Parathyroid adenoma (tissue), 2 donors: ENCODE measurements around the gene TEX19.

ENCODE experiments used
- H2AFZ ChIP-seq: fragments of 300-600 bp; sonication (generic); one replicate; pipeline ENCODE4 v1.7.0; 2017; ENCODE audit warnings: antibody characterized with exemption, mild to moderate bottlenecking
- H3K27ac ChIP-seq: fragments of 300-600 bp; sonication (generic); one replicate; pipeline ENCODE4 v1.7.0; 2017
- H3K27me3 ChIP-seq: fragments of 300-600 bp; sonication (generic); one replicate; pipeline ENCODE4 v1.7.0; 2017; ENCODE audit warnings: low read length; ENCODE audit not compliant: control insufficient read depth, insufficient read depth
- H3K36me3 ChIP-seq: fragments of 300-600 bp; sonication (generic); one replicate; pipeline ENCODE4 v1.7.0; 2017; ENCODE audit warnings: low read length; ENCODE audit not compliant: control insufficient read depth, insufficient read depth
- H3K4me1 ChIP-seq: fragments of 300-600 bp; sonication (generic); one replicate; pipeline ENCODE4 v1.7.0; 2017; ENCODE audit warnings: control low read depth
- H3K4me2 ChIP-seq: fragments of 300-600 bp; sonication (generic); one replicate; pipeline ENCODE4 v1.7.0; 2017; ENCODE audit warnings: low read length
- H3K4me3 ChIP-seq: fragments of 300-600 bp; sonication (generic); one replicate; pipeline ENCODE4 v1.7.0; 2017; ENCODE audit warnings: low read depth, low read length
- H3K79me2 ChIP-seq: fragments of 300-600 bp; sonication (generic); one replicate; pipeline ENCODE4 v1.7.0; 2017; ENCODE audit warnings: control low read depth
- H3K9ac ChIP-seq: fragments of 300-600 bp; sonication (generic); one replicate; pipeline ENCODE4 v1.7.0; 2017; ENCODE audit warnings: mild to moderate bottlenecking
- H3K9me3 ChIP-seq: fragments of 300-600 bp; sonication (generic); one replicate; pipeline ENCODE4 v1.7.0; 2017; ENCODE audit warnings: low read length; ENCODE audit not compliant: control insufficient read depth
- CTCF ChIP-seq: fragments of 300-600 bp; sonication (generic); IDR thresholded peaks from one replicate; pipeline ENCODE4 v1.7.0; 2017; ENCODE audit warnings: antibody characterized with exemption, mild to moderate bottlenecking
- donor health status: primary hyperparathyroidism.

TEX19 gene

GRCh38 chr17:82327289-82327688, 31.8 kb upstream of the TEX19 start:
- Histone ChIP-seq H3K27ac (no peak overlapping the region), H3K4me2 (no peak overlapping the region), H3K4me3 (no peak overlapping the region), H3K9me3 (no peaks in the 10 kb centered on the region), H3K36me3 (no peaks in the 10 kb centered on the region), H3K27me3 (no peaks in the 10 kb centered on the region), H3K79me2 (no peaks in the 10 kb centered on the region), H3K9ac (no peak overlapping the region), H2AFZ (no peak overlapping the region), H3K4me1 (peaks cover 5% of the 10 kb centered on the region)
- no peak for TF ChIP-seq CTCF

DNA sequence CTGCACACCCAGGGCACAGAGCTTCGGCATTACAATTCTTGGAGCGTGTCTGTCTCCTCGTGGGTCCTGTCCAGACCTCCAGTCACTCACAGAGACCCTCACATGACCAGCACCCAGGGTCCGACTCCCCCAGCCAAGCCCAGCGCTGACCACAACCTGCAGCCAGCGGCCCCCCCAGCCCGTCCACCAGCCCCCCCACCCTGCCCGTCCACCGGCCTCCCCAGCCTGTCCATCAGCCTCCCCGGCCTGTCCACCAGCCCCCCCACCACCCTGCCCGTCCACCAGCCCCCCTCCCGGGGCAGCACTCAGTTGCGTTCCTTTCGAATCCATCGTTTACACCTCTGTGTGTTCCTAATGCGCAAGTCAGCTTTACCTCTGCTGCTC, 31.3 kb upstream of the TEX19 start:
- Histone ChIP-seq H3K4me1 (peaks cover 9% of the 10 kb centered on the region), H3K4me2 (no peak overlapping the region), H2AFZ (no peak overlapping the region), H3K79me2 (no peaks in the 10 kb centered on the region), H3K9me3 (no peaks in the 10 kb centered on the region), H3K27me3 (no peaks in the 10 kb centered on the region), H3K9ac (no peak overlapping the region), H3K27ac (no peak overlapping the region), H3K4me3 (no peak overlapping the region), H3K36me3 (no peaks in the 10 kb centered on the region)
- TF ChIP-seq CTCF: no peak

DNA sequence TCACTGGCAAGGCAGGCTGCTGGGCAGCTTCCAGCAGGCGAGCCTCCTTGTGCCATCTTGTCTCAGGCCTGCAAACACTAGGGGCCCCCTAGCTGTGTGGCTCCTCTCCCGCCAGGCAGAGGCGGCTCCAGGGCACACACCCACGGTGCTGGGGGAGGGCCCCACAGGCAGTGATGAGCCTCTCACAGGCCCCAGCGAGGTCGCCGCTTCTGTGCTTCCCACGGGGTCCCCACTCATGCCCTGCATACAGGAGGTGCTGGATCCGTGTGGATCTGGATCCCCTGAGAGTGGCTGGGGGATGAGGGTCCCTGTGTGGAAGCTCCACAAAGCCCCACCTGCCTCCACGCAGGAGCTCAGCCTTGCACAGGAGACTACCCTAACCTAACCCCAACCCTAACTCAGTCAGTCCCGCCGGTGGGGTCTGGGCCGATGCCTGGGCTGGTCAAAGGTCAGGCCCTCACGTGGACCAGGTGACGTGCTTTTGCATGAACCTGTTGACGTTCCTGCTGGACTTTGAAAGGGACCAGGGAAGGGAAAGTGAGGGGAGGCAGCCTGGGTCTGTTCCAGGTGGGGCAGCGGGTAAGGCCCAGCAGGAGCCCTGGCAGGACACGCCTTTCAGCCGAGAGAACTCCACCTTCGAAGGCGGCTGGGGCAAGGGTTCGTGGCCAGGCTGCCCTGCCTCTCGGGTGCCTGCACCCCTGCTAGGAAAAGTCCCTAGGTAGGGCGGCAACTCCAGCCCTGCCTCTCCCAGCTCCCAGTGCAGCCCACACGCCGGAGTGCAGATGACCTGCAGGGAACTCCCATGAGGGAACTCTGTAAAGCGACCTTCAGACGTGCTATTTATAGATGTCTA, 30.7 kb upstream of the TEX19 start:
- no peaks in the 10 kb centered on the region for H3K36me3 ChIP-seq
- no peak overlapping the region for H3K27ac ChIP-seq
- no peak overlapping the region for H2AFZ ChIP-seq
- no peak for TF ChIP-seq CTCF
- no peaks in the 10 kb centered on the region for H3K9me3 ChIP-seq
- peaks cover 12% of the 10 kb centered on the region for H3K4me1 ChIP-seq
- no peaks in the 10 kb centered on the region for H3K79me2 ChIP-seq
- H3K27me3 ChIP-seq: no peaks in the 10 kb centered on the region
- no peak overlapping the region for H3K4me3 ChIP-seq
- H3K4me2 ChIP-seq: no peak overlapping the region
- no peak overlapping the region for H3K9ac ChIP-seq

DNA sequence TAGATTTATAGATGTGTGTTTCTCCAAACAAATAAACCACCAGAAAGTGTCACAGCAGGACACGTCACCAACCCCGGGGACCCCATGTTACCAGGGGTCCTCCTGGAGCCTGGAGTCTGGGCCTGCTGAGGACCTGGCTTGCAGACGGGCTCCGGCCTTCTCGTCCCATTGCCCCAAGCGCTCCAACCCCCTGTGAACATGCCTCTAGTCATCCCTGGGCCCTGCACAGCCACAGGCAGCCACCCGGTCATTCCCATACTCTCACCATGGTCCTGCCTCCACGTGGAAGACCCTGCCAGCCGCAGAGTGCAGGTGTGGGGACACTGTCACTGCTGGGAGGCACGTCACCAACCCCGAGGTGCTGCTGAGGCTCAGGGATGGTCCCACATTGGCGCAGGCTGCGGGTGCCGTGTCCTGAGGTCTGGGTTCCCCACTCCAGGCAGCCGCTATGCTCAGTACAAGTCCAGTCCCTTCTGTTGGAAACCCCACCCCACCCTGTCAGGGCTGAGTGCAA, 30.0 kb upstream of the TEX19 start:
- no peak overlapping the region for H3K27ac ChIP-seq
- no peak for TF ChIP-seq CTCF
- H3K36me3 ChIP-seq: no peaks in the 10 kb centered on the region
- no peaks in the 10 kb centered on the region for H3K9me3 ChIP-seq
- no peaks in the 10 kb centered on the region for H3K27me3 ChIP-seq
- no peak overlapping the region for H2AFZ ChIP-seq
- peaks cover 12% of the 10 kb centered on the region for H3K4me1 ChIP-seq
- no peak overlapping the region for H3K4me3 ChIP-seq
- H3K4me2 ChIP-seq: no peak overlapping the region
- no peak overlapping the region for H3K9ac ChIP-seq
- no peaks in the 10 kb centered on the region for H3K79me2 ChIP-seq
